K562 (cell line): Measurements from ENCODE around the gene KIFAP3. TPM values are rescaled to one million over a fixed set of nuclear protein-coding genes. Genes with fewer than 3 reads are reported as not detected.

Source experiments
- ARID3A ChIP-seq: IDR thresholded peaks from 2 replicates; pipeline ENCODE4 v1.6.1; 2012; ENCODE audit warnings: low read depth, low read length, improper control_type of control experiment, borderline replicate concordance
- CGGBP1 ChIP-seq: fragments of 250-450 bp; sonication (Bioruptor Pico); IDR thresholded peaks from 2 replicates; pipeline ENCODE4 v1.9.0; 2021; ENCODE audit warnings: mild to moderate bottlenecking
- CREB1 ChIP-seq, 2 experiments: sonication (generic) in 1 of 2; formaldehyde crosslinking in 1 of 2; IDR thresholded peaks; 2 replicates each; pipeline versions ENCODE4 v1.6.1 to v1.8.0; 2012 to 2022; ENCODE audit warnings: inconsistent platforms in 1 of 2, mild to moderate bottlenecking in 1 of 2, missing genetic modification reagents in 1 of 2, moderate library complexity in 1 of 2
- FOXK2 ChIP-seq, 2 experiments: fragments of 450-650 bp; IDR thresholded peaks in 1 of 2; conservative IDR thresholded peaks in 1 of 2; 2 replicates each; pipeline ENCODE4 v1.6.1; 2016; ENCODE audit warnings: low read depth in 2 of 2, mild to moderate bottlenecking in 1 of 2
- JUN ChIP-seq, 2 experiments: sonication (generic) in 1 of 2; formaldehyde crosslinking in 1 of 2; IDR thresholded peaks; 2 replicates each; pipeline versions ENCODE4 v1.6.1 to v1.8.0; 2012 to 2022; ENCODE audit warnings: borderline replicate concordance in 2 of 2, mild to moderate bottlenecking in 2 of 2, improper control_type of control experiment in 1 of 2, low read depth in 1 of 2, low read length in 1 of 2, missing genetic modification reagents in 1 of 2
- ZBTB8A ChIP-seq: fragments of 450-650 bp; IDR thresholded peaks from 2 replicates; pipeline ENCODE4 v1.6.1; 2018; ENCODE audit warnings: mild to moderate bottlenecking, moderate library complexity; ENCODE audit not compliant: partially characterized antibody
- ZNF395 ChIP-seq: fragments of 200-800 bp; sonication (Bioruptor generic); IDR thresholded peaks from 2 replicates; pipeline ENCODE4 v1.6.1; 2017; ENCODE audit warnings: missing genetic modification characterization, missing compliant biosample characterization
- ZZZ3 ChIP-seq: fragments of 450-650 bp; IDR thresholded peaks from 2 replicates; pipeline ENCODE4 v1.6.1; 2016; ENCODE audit warnings: antibody characterized with exemption, mild to moderate bottlenecking, moderate library complexity
- polyA plus RNA-seq, 8 experiments: library from polyadenylated mRNA; depleted of rRNA in 4 of 8; stranded (reverse) in 5 of 8; unstranded in 3 of 8; fragments of >200 nt; fragmentation: Nextera tagmentation in 2 of 8; fragmentation: Illumina TruSeq in 1 of 8; extraction: Ambion mirVana in 2 of 8; extraction: Trizol in 1 of 8; gene quantifications; 2 replicates each; pipeline versions ENCODE4 v1.2.1 to v1.2.3, GENCODE V29; 2011 to 2014; ENCODE audit warnings: inconsistent platforms in 1 of 8, missing spikeins in 1 of 8
- total RNA-seq, 7 experiments: library from RNA; depleted of rRNA in 6 of 7; stranded (reverse); fragments of >200 nt in 6 of 7; fragmentation: Illumina TruSeq in 2 of 7; extraction: Trizol in 2 of 7; gene quantifications; 2 replicates each; pipeline versions ENCODE4 v1.2.1 to v1.2.3, GENCODE V29; 2011 to 2021; ENCODE audit warnings: low replicate concordance in 1 of 7
- TF ChIP-seq, protein P1 (sequence below): IDR thresholded peaks from 3 replicates; pipeline ENCODE4 v1.6.1; 2011; ENCODE audit warnings: borderline replicate concordance, mild to moderate bottlenecking, moderate library complexity; ENCODE audit not compliant: insufficient read length; ENCODE audit errors: extremely low read depth
- TF ChIP-seq, protein P2 (sequence below): fragments of 150-350 bp; conservative IDR thresholded peaks from 2 replicates; pipeline ENCODE4 v1.6.1; 2014; ENCODE audit warnings: low read length
- TF ChIP-seq, protein P3 (sequence below): sonication (generic); formaldehyde crosslinking; IDR thresholded peaks from 2 replicates; pipeline ENCODE4 v1.8.0; 2022; ENCODE audit warnings: mild to moderate bottlenecking, low read depth, missing genetic modification reagents

The KIFAP3 gene
- total and polyA plus RNA-seq, 9 of the 15 experiments (the other 6 are each of a cell fraction or from before 2014, with no cell fraction given) = 8.8 to 17.5 (median 11.8) TPM

DNA sequence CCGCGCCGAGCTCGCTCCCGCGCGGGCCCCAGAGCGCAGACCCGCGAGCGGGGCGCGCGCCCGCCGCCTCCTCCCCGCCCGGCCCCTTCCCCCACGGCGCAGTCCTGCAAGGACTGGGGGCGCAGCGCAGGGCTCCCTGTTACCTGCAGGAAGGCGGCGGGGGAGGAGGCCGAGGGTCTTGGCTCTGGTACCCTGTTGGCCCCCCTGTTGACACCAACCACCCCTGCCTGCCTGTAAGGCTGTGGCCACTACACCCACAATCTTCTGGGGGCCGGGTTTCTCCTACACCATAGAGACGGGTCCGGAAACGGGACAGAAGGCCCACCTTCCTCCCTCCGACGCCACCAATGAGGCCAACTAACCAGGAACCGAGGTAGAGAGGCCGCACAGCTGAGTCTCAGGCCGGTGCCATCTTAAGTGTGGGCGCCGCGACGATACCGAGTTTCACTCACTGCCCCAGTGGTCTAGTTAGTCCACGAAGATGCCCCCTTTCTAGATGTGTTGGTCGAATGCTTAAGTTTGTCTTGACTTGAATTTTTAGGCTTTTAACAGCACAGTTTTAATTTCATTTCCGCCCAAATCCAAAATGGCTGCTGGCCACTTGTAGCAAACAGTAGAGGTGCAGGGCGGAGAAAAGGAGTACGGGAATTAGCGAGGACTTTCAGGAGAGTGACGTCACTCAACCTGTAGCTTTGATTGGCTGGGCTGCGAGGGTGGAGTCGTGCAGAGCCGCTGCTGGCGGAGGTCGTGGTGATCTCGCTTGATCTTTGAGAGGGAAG, 180.7 kb downstream of the KIFAP3 start, which contains the start of gene SCYL3 (continued):
- TF ChIP-seq, protein P1, sequence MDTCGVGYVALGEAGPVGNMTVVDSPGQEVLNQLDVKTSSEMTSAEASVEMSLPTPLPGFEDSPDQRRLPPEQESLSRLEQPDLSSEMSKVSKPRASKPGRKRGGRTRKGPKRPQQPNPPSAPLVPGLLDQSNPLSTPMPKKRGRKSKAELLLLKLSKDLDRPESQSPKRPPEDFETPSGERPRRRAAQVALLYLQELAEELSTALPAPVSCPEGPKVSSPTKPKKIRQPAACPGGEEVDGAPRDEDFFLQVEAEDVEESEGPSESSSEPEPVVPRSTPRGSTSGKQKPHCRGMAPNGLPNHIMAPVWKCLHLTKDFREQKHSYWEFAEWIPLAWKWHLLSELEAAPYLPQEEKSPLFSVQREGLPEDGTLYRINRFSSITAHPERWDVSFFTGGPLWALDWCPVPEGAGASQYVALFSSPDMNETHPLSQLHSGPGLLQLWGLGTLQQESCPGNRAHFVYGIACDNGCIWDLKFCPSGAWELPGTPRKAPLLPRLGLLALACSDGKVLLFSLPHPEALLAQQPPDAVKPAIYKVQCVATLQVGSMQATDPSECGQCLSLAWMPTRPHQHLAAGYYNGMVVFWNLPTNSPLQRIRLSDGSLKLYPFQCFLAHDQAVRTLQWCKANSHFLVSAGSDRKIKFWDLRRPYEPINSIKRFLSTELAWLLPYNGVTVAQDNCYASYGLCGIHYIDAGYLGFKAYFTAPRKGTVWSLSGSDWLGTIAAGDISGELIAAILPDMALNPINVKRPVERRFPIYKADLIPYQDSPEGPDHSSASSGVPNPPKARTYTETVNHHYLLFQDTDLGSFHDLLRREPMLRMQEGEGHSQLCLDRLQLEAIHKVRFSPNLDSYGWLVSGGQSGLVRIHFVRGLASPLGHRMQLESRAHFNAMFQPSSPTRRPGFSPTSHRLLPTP = no peak
- TF ChIP-seq ZNF395 = peak; percentile 97
- TF ChIP-seq JUN (IDR thresholded peaks at IDR 0.05; ENCODE audit: borderline replicate concordance, low read depth, low read length) = peak; percentile 89
- TF ChIP-seq JUN (CRISPR knock-in tag; IDR thresholded peaks at IDR 0.05; ENCODE audit: borderline replicate concordance) = no peak; the same call in 1 of the 2 replicates
- TF ChIP-seq ARID3A = no peak
- TF ChIP-seq ZBTB8A = no peak
- no peak for TF ChIP-seq CGGBP1 (CRISPR knock-in tag)
- TF ChIP-seq, protein P2, sequence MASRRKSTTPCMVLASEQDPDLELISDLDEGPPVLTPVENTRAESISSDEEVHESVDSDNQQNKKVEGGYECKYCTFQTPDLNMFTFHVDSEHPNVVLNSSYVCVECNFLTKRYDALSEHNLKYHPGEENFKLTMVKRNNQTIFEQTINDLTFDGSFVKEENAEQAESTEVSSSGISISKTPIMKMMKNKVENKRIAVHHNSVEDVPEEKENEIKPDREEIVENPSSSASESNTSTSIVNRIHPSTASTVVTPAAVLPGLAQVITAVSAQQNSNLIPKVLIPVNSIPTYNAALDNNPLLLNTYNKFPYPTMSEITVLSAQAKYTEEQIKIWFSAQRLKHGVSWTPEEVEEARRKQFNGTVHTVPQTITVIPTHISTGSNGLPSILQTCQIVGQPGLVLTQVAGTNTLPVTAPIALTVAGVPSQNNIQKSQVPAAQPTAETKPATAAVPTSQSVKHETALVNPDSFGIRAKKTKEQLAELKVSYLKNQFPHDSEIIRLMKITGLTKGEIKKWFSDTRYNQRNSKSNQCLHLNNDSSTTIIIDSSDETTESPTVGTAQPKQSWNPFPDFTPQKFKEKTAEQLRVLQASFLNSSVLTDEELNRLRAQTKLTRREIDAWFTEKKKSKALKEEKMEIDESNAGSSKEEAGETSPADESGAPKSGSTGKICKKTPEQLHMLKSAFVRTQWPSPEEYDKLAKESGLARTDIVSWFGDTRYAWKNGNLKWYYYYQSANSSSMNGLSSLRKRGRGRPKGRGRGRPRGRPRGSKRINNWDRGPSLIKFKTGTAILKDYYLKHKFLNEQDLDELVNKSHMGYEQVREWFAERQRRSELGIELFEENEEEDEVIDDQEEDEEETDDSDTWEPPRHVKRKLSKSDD = no peak
- TF ChIP-seq, protein P3, sequence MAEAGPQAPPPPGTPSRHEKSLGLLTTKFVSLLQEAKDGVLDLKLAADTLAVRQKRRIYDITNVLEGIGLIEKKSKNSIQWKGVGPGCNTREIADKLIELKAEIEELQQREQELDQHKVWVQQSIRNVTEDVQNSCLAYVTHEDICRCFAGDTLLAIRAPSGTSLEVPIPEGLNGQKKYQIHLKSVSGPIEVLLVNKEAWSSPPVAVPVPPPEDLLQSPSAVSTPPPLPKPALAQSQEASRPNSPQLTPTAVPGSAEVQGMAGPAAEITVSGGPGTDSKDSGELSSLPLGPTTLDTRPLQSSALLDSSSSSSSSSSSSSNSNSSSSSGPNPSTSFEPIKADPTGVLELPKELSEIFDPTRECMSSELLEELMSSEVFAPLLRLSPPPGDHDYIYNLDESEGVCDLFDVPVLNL (CRISPR knock-in tag) = 0 out of 2 replicates have a peak, but pooled peaks have one; percentile 9
- peak; percentile 86 for TF ChIP-seq ZZZ3
- peak; percentile 82 to 88 for TF ChIP-seq FOXK2 (conservative IDR thresholded peaks at IDR 0.05 in 1 of 2, IDR thresholded peaks at IDR 0.05 in 1 of 2; ENCODE audit: low read depth in 2 of 2)
- peak; percentile 76 for TF ChIP-seq CREB1 (IDR thresholded peaks at IDR 0.05)
- TF ChIP-seq CREB1 (CRISPR knock-in tag; IDR thresholded peaks at IDR 0.05) = peak; percentile 87
